Muscle of back (tissue), 11 donors: Measurements from ENCODE around the gene CX3CR1. TPM values are rescaled to one million over a fixed set of nuclear protein-coding genes. Genes with fewer than 3 reads are reported as not detected.

Experiments used
- DNase-seq, 3 donors: peaks; one replicate each; pipeline versions ENCODE4 v3.0.0 to v3.0.0-alpha.2; 2013
- polyA plus RNA-seq, 10 donors: library from polyadenylated mRNA; unstranded; fragments of 120-200 nt; gene quantifications; one replicate each; pipeline ENCODE4 v1.2.1, GENCODE V29; 2013; ENCODE audit not compliant: insufficient read length in 10 of 10

CX3CR1 gene
- polyA plus RNA-seq, 10 donors = 2.1 to 4.7 (median 4.1) TPM

GRCh38 chr3:39292961-39293360, 13.1 kb upstream of the CX3CR1 start:
- DNase-seq = no peak

- DNase-seq = peak; percentile 23 to 63 (median 54)
Observed at GRCh38 chr3:39291903-39292329, 12.1 kb upstream of the CX3CR1 start.

GRCh38 chr3:39290255-39290654, 10.4 kb upstream of the CX3CR1 start:
- DNase-seq = no peak

GRCh38 chr3:39289107-39289506, 9.3 kb upstream of the CX3CR1 start:
- no peak for DNase-seq

- DNase-seq = peak; percentile 65 to 79 (median 70)
Observed at GRCh38 chr3:39288300-39288808, 8.5 kb upstream of the CX3CR1 start.

- no peak for DNase-seq
Observed at GRCh38 chr3:39287216-39288164, 7.7 kb upstream of the CX3CR1 start.

- no peak for DNase-seq
Observed at GRCh38 chr3:39286771-39287170, 6.9 kb upstream of the CX3CR1 start.

GRCh38 chr3:39285332-39285731, 5.5 kb upstream of the CX3CR1 start:
- DNase-seq = no peak

- no peak for DNase-seq
Observed at GRCh38 chr3:39284457-39284881, 4.6 kb upstream of the CX3CR1 start.

- peak in 1 of 3 donors; percentile 38 for DNase-seq
Observed at GRCh38 chr3:39282057-39282456, 2.2 kb upstream of the CX3CR1 start.

- DNase-seq = no peak
Observed at GRCh38 chr3:39281533-39281932, 1.7 kb upstream of the CX3CR1 start.

- no peak for DNase-seq
Observed at GRCh38 chr3:39280571-39280970, 735 bp upstream of the CX3CR1 start.

GRCh38 chr3:39278616-39278935, 1.3 kb downstream of the CX3CR1 start:
- DNase-seq = no peak

GRCh38 chr3:39277893-39278615, 1.8 kb downstream of the CX3CR1 start:
- no peak for DNase-seq

- DNase-seq = no peak
Observed at GRCh38 chr3:39276746-39277145, 3.1 kb downstream of the CX3CR1 start.

GRCh38 chr3:39275963-39276593, 3.8 kb downstream of the CX3CR1 start:
- no peak for DNase-seq

GRCh38 chr3:39275052-39275451, 4.8 kb downstream of the CX3CR1 start:
- DNase-seq = no peak

GRCh38 chr3:39273119-39273518, 6.7 kb downstream of the CX3CR1 start:
- DNase-seq = no peak

GRCh38 chr3:39272191-39272590, 7.6 kb downstream of the CX3CR1 start:
- DNase-seq = no peak

GRCh38 chr3:39271363-39271914, 8.4 kb downstream of the CX3CR1 start:
- no peak for DNase-seq

GRCh38 chr3:39269528-39269927, 10.3 kb downstream of the CX3CR1 start:
- DNase-seq = no peak

- no peak for DNase-seq
Observed at GRCh38 chr3:39268549-39268900, 11.3 kb downstream of the CX3CR1 start.
